ENCODE results near the gene DCDC2.
"Not testable (repeated sequence)": the region's sequence is repeated elsewhere in the genome, so short reads cannot be mapped to it uniquely, and the experiment has no call there.

DCDC2 gene

DNA sequence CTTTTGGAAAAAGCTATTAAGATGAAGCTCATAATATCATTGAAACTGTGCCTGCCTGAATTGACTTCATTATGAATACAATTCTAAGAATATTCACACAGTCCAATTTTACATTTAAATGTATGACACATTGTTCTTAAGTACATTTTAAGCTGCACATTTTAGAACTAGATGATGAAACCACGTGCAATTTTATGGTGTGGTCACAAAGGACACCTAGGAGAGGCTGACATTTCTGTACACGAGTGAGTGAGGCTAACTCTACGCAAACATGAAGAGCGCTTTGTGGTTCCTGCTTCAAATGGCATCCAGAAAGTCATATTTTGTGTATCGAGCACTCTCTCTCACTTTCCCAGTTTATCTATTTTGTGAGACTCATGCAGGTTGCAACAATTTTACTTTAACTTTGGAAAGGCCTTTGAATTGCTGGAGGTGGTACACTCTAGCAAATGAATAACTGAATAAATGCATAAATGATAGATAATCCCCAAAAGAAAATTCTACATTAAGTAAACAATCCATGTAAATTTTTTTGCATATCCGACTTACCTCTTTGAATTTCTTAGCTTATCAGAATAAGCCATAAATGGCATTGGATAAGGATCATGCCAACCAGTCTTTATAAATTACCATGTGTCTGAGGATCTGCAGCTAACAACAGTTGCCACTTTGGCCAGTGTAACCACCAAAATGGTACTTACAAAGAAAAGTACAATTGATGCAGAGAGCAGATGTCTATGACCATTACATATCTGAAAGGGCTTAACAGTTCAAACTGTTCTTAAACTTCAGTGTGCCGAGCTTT, 134.5 kb downstream of the DCDC2 start:
- TF ChIP-seq, protein P1, sequence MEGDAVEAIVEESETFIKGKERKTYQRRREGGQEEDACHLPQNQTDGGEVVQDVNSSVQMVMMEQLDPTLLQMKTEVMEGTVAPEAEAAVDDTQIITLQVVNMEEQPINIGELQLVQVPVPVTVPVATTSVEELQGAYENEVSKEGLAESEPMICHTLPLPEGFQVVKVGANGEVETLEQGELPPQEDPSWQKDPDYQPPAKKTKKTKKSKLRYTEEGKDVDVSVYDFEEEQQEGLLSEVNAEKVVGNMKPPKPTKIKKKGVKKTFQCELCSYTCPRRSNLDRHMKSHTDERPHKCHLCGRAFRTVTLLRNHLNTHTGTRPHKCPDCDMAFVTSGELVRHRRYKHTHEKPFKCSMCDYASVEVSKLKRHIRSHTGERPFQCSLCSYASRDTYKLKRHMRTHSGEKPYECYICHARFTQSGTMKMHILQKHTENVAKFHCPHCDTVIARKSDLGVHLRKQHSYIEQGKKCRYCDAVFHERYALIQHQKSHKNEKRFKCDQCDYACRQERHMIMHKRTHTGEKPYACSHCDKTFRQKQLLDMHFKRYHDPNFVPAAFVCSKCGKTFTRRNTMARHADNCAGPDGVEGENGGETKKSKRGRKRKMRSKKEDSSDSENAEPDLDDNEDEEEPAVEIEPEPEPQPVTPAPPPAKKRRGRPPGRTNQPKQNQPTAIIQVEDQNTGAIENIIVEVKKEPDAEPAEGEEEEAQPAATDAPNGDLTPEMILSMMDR (IDR thresholded peaks at IDR 0.05; ENCODE audit: low read depth, low read length, missing control alignments), result no peak
- DNase-seq (ENCODE audit: low read depth), result no peak
- no peak overlapping the region for H3K4me3 ChIP-seq (ENCODE audit: low read depth, low read length)

DNA sequence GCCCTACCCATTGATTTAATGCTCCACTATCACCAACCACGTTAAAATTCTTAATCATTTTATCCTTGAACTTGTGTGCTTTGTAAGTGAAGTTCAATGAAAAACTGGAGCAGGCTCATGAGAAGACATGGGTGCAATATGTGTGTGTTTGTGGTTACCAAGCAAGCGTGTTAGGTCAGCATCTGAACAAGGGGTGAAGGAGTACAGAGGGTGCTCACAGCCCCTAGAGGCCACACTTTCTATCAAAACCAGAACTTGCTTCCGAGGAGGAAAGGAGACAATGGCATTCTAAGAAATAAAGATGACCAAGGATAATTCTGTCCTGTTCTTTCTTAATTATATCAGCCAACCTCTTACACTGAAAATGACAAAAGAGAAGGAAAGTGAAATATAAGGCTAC, 138.2 kb downstream of the DCDC2 start:
- DNase-seq (ENCODE audit: low read depth), result no peak
- TF ChIP-seq, protein P1 (IDR thresholded peaks at IDR 0.05; ENCODE audit: low read depth, low read length, missing control alignments), result no peak
- no peak overlapping the region for H3K4me3 ChIP-seq (ENCODE audit: low read depth, low read length)

DNA sequence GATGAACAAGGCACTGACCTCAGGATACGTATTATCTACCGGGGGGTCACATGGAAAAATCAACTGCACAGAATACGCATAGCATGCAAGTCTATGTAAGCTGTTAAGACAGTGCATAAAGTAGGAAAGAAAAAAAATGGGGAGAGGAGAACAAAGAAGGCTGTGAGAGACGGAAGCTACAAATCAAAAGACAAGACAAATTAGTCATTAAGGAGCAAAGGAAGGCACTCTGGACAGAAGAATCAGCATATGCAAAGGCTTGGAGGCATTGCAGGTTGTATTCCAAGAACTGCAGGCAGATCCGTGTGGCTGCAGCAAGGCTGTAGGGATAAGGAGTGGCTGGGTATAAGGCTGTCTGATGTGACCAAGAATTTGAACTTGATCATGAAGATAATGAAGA, 142.9 kb downstream of the DCDC2 start:
- no peak for DNase-seq (ENCODE audit: low read depth)
- H3K4me3 ChIP-seq (ENCODE audit: low read depth, low read length), result no peak overlapping the region
- TF ChIP-seq, protein P1 (IDR thresholded peaks at IDR 0.05; ENCODE audit: low read depth, low read length, missing control alignments), result no peak

DNA sequence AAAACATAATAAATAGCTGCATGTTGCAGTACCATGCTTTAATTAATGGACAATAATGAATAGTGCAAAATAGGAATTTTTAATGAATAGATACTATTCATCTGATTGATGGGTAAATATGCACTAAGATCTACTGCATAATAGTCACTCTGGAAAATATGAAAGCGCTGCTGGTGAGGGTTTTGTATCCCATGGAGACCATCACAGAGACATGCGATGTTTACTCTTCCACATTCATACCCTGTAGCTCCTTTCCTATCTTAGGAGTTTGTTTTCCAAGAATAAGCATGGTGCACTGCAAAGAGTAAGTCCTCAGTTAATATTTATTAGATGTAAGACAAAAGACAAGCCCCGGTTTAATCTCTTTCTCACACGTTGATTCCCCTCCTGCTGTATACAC, 150.4 kb downstream of the DCDC2 start:
- no peak overlapping the region for H3K4me3 ChIP-seq (ENCODE audit: low read depth, low read length)
- DNase-seq (ENCODE audit: low read depth), result no peak
- TF ChIP-seq, protein P1 (IDR thresholded peaks at IDR 0.05; ENCODE audit: low read depth, low read length, missing control alignments), result no peak

DNA sequence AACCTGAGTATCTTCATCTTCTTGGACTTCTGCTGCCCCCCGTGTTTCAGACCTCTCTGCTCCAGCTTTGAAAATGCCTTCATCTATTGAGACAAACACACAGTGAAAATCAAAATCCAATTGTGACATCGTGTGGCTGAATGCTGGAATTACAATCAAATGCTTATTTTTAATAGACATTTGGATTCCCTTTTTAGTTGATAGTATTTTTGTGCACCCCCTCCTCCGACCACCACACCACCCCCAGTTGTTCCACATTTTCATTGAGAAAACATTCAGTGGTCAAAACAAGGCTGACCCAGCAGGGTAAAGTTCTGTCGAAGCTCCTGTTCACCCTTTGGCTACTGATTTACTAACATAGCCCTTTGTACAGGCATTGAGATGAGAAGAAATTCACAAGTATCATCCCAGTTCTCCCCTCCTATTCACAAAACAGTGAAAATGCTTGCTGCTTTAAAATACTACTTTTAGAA, 152.8 kb downstream of the DCDC2 start:
- TF ChIP-seq, protein P1 (IDR thresholded peaks at IDR 0.05; ENCODE audit: low read depth, low read length, missing control alignments), result peak; percentile 54
- no peak for DNase-seq (ENCODE audit: low read depth)

DNA sequence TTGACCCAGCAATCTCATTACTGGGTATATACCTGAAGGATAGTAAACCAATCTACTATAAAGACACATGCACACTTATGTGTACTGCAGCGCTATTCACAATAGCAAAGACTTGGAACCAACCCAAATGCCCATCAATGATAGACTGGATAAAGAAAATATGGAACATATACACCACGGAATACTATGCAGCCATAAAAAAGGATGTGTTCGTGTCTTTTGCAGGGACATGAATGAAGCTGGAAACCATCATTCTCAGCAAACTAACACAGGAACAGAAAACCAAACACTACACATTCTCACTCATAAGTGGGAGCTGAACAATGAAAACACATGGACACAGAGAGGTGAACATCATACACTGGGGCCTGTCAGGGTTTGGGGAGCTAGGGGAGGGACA, 153.7 kb downstream of the DCDC2 start:
- not testable (repeated sequence) for DNase-seq (ENCODE audit: low read depth); H3K4me3 ChIP-seq (ENCODE audit: low read depth, low read length)

More for the DNA sequence above, 152.8 kb downstream of the DCDC2 start:
- H3K4me3 ChIP-seq (ENCODE audit: low read depth, low read length), result no peak overlapping the region

DNA sequence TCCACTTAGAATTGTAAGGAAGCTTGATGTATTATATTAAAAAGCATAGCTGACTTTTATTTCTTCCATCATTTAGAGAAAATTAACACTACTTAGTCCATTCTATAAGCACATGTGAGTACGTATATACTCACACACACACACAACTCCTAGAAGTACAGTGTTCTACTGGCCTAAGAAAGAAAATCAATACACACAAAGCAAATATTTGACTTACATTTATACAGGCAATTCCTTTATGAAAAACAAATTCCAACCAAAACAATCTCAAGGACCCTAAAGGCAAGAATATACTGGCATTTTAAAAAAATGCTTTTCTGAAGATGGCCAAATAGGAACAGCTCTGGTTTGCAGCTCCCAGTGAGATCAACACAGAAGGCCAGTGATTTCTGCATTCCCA, 160.0 kb downstream of the DCDC2 start:
- H3K4me3 ChIP-seq (ENCODE audit: low read depth, low read length), result no peak overlapping the region
- DNase-seq (ENCODE audit: low read depth), result no peak
- TF ChIP-seq, protein P1 (IDR thresholded peaks at IDR 0.05; ENCODE audit: low read depth, low read length, missing control alignments), result no peak
